HG03565 (cell line): ENCODE results near the gene STAP1.
"Not testable (repeated sequence)": the region's sequence is repeated elsewhere in the genome, so short reads cannot be mapped to it uniquely, and the experiment has no call there.

Experiments
- ATAC-seq: cut with Tn5 transposase; IDR thresholded peaks from one replicate; pipeline ENCODE4 v1.9.1; 2021; ENCODE audit warnings: mild to moderate bottlenecking, moderate library complexity; ENCODE audit not compliant: unreplicated experiment

Gene STAP1, protein sequence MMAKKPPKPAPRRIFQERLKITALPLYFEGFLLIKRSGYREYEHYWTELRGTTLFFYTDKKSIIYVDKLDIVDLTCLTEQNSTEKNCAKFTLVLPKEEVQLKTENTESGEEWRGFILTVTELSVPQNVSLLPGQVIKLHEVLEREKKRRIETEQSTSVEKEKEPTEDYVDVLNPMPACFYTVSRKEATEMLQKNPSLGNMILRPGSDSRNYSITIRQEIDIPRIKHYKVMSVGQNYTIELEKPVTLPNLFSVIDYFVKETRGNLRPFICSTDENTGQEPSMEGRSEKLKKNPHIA

DNA sequence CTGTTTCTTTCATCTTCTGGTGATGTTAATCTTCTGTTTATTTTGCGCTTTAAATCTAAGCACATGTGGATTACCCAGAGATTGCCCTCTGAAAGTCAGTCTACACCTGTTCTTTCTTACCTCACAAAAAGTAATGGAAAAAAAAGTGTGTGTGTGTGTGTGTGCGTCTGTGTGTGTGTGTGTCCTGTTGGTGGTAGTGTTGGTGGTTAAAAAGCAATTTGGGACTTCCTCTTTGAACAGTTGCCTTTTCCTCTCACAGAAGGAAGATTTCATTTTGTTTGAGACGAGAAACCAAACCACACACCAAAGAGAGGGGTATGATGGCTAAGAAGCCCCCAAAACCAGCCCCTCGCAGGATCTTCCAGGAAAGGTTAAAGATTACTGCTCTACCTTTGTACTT is at the start of gene STAP1:
TSS of gene STAP1 (plus strand) at position 235 of the 400 bp plus-strand sequence. CDS start at position 318, 83 bp downstream.
- ATAC-seq, result peak; percentile 59

DNA sequence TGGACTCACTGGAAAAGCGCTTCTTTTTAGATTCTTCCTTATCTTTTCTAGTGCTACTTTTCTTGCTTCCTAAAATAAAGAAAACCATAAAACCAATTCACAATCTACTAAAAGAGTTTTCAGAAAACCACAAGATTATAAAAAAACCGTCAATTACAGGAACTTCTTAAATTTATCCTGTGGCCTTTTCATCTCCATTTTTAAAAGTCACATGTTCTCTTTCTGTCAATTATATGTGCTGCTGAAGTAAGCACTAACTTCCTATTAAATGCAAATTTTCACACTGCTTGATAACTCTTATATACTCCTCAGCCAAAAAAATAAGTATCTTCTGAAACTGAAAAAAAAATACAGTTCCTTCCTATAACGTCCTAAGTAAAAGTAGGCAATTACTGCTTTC is 46.0 kb upstream of the STAP1 start:
- ATAC-seq, result no peak

DNA sequence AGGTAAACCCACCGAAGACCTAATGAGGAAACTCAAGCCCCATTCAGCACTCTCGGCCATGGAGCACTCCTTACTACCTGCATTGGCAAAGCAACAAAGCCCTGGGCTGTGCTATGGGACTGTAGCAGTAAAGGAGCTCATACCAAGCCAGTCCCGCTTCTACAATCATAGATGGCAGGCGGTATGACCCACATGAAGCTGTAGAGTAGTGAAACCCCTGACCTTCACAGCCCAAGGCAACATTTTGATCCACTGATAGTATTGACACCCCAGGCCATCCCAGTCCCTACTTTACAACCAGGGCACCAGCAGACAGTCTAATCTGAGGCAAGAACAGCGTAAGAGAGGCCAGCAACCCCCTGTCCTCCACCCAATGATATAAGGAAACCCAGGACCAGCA is 38.4 kb upstream of the STAP1 start:
- ATAC-seq, result no peak

DNA sequence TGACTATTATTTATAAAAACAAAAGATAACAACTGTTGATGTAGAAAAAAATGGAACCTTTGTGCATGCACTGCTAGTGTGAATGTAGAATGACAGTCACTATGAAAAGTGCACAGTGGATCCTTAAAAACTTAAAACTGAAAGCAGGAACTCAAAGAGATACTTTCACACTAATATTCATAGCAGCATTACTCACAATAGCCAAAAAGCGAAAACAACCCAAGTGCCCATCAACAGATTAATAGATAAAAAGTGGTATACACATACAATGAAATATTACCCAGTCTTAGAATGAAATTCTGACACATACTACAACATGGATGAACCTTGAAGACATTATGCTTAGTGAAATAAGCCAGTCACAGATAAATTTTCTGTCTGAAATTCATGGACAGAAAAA is 37.0 kb upstream of the STAP1 start:
- peak; percentile 50 for ATAC-seq

DNA sequence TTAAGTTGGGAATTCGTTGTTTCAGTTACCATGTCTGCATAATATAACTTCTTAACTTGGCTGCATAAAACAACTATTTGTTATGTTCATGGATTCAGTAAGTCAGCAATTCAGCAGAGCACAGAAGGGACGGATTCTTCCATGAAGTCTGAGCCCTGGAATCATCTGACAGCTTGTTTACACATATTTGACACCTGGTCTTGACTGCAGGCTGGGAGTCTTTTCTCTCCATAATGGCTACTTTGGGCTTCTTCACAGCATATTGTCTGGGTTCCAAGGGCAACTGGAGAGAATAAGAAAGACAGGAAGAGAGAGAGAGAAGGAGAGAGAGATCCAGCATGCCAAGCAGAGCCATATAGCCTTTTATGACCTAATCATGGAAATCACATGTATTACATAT is 36.3 kb upstream of the STAP1 start:
- no peak for ATAC-seq

DNA sequence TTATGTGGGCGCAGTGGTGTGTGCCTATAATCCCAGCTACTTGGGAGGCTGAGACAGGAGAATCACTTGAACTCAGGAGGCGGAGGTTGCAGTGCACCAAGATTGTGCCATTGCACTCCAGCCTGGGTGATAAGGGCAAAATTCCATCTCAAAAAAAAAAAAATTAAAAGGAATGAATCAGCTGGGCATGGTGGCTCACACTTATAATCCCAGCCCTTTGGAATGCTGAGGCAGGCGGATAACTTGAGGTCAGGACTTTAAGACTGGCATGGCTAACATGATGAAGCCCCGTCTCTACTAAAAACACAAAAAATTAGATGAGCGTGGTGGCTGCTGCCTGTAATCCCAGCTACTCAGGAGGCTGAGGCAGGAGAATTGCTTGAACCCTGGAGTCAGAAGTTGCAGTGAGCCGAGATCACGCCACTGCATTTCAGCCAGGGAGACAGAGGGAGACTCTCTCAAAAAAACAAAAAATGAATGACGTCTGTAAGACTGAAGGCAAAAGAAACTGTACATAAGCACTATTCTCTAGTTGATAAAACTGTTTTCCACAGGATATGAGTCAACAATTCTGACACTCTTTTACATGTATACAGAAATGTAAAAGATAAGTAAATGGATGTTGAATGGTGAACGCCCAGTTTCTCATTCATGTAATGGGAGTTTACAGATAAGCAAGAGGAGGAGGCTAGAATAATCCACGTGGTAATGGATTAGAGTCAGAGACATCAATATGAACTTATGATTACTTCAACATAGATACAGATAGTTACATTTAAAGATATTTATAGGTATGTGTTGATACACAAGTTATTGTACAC is 35.5 kb upstream of the STAP1 start:
- ATAC-seq, result no peak

DNA sequence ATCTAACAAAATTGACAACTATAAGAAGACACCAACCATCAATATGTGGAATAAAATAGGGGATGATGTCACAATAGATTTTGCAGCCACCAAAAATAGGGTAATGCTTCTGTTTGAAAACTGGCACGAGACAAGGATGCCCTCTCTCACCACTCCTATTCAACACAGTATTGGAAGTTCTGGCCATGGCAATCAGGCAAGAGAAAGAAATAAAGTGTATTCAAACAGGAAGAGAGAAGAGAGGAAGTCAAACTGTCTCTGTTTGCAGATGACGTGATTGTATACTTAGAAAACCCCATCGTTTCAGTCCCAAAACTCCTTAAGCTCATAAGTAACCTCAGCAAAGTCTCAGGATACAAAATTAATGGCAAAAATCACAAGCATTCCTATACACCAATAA is 34.4 kb upstream of the STAP1 start:
- ATAC-seq, result not testable (repeated sequence)

DNA sequence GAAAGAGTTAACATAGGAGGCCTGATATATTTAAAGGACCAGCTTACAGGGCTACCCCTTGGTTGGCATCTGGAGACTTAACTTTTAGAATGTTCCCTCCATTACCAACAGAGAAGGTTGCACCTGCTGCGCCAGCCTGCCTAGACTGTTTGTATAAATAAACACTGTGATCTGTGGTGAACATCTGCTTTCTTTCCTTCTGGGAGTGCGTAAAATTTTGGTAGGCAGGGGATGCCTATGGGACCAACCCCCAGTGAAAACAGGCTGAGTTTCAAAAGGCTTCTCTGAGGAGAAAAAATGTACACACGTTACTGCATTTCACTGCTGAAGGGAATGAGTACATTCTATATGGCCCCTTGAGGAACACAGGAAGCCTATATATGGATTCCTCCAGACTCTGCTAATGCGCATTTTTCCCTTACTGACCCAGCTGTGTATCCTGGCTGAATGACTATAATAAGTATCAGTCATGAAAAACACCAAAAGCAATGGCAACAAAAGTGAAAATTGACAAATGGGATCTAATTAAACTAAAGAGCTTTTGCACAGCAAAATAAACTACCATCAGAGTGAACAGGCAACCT is 27.1 kb upstream of the STAP1 start:
- ATAC-seq, result no peak

DNA sequence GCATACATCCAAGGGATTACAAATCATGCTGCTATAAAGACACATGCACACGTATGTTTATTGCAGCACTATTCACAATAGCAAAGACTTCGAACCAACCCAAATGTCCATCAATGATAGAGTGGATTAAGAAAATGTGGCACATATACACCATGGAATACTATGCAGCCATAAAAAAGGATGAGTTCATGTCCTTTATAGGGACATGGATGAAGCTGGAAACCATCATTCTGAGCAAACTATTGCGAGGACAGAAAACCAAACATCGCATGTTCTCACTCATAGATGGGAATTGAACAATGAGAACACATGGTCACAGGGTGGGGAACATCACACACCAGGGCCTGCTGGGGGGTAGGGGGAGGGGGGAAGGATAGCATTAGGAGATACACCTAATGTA is 26.1 kb upstream of the STAP1 start:
- ATAC-seq, result not testable (repeated sequence)

DNA sequence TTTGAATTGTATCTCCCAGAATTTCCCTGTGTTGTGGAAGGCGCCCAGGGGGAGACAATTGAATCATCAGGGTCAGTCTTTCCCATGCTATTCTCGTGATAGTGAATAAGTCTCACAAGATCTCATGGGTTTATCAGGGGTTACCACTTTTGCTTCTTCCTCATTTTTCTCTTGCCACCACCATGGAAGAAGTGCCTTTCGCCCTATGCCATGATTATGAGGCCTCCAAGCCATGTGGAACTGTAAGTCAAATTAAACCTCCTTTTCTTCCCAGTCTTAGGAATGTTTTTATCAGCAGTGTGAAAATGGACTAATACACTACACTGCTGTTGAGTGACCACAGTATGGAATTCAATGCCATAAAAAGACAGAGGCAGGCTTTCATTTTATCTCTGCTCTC is 25.4 kb upstream of the STAP1 start:
- no peak for ATAC-seq

DNA sequence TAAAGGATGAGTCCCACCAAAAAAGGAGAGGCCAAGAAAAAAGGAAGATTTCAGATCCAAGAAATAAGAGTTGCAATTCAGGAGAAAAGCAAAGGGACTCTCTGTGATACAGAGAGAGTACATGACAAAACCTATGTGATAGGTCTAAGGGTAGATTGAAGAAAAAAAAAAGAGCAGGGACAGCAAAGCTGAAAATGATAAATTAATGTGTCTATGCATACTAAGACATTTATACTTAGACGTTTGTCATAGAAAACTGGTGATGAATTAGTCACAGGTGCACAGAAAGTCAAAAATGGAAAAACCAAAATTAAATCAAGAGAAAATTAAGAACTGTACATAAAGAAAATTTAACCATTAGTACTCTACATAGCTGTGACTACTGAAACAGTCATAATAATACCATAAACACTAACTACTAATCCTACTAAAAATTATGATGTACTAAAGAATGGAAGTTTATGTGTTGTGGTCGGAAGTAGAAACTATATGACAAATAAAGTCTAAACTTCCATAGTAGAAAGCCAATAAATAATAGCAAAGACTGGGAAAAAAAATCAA is 23.2 kb upstream of the STAP1 start:
- no peak for ATAC-seq

DNA sequence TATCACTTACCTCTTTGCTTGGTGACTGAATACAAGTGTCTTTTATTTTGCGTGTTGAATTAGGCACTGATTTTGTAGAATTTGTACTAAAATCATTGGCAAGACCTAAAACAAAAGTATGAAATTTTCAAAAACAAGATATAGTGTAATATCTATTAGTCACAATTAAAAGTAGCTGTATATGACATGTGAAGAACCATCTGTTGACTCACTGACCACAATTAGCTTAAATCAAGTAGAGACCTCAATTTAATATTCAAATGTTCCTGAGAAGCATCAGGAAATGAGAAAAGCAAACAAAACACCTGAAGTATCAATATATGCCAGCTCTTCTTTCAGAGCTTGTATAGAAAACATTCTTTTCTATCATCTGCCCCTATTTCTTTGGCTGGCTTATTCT is 18.7 kb upstream of the STAP1 start:
- ATAC-seq, result no peak

DNA sequence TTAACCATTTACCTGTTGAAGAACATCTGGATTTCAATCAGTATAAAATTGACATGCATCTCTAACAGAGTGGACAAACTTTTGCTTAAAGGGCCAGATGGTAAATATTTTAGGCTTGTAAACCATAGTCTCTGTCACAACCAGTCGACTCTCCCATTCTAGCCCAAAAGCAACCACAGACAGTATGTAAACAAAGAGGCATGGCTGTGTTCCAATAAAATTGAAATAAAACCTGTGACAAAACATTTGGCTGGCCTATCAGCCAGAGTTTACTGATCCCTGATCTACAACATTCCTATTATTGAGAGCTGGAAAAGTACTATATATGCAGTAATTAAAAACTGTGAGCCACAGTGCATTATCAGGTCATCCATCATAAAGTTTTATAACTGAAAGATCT is 16.5 kb upstream of the STAP1 start:
- no peak for ATAC-seq

DNA sequence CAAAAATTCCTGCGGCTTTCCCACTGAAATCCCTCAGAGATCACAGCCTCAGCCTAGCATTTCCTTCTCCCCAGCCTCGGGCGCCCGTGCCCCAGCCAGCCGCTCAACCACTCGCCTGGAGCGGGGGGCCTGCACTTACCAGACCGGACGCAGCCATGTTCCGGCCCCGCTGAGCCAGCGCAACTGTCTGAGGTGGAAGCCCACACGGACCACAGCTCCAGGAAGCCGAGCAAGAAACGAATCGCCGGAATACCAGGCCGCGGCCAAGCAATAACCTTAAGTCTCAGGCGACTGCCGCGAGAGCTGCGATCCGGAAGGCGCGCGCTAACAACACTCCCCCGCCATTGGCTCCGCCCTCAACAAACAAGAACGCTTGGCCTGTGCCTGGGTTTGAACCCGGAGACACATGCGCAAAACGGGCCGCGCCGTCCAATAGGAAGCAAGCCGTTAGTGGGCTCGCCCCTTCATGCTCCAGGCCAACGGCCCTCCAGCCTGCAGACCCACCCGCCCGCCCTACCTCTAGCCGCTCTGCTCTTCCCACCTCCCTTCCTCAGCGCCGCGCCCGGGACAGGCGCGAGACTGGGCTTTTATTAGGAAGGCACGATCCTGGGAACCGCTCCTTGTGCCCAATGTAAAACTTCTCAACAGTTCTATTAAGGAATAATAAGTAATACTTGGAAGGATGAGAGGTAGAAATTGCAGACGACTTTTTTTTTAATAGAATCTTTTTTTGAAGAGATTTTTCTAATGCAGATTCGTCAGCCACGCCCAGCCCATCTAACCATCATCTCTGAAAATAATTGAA is 13.1 kb upstream of the STAP1 start, which contains the start of gene CENPC:
TSS of gene CENPC (minus strand) at position 305 of the 805 bp plus-strand sequence. CDS start at position 157, 148 bp downstream.
- peak; percentile 93 for ATAC-seq

DNA sequence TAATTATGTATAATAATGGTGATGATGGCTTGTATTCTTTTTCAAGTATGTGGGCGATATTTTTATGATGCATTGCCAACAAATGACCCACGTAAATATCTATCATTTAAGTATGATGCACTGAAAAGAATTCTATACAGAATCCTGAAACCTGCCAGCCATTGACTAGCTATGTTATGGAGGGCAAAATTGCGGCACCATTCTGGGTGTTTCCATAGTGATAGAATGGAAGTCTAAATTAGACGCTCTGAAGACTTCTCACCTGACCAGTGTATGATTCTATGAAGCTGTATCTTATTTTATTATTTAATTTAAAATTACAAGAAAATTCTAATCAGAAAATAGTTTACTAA is 12.5 kb upstream of the STAP1 start:
- no peak for ATAC-seq

DNA sequence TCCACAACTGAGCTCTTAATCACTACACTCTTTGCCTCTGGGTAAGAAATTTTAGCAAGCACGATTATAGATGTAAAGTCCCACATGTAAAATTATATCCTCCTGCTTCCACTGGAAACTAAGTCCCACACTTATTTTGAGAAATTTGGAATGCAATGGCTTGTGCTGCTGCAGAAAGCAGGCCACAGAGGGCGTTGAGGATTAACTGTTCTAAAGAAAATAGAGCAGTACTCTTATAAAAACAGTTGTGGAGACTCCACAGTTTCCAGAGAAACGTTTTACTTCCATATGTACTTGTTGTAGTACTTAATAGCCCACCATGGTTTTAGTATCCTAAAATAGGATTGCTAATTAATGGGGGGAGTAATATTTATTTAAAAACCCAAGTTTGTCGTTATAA is 11.6 kb upstream of the STAP1 start:
- ATAC-seq, result no peak

DNA sequence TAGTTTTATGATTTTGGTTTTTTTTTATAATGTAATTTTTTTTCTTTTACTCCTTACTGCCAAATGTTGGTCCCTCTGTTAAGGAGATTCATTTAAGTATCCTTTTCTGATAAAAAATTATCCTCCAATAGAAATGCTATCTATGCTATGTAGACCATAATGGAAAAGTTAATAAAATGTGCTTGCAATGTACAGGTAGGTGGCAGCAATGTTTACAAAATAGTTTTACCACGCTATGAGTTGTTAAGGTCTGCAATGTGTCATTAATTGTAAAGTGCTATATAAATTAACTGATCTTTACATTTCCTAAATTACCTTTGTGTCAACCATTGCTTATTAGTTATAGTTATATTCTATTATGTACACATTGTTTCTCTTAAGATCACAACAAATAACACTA is 9.4 kb upstream of the STAP1 start:
- peak; percentile 34 for ATAC-seq

DNA sequence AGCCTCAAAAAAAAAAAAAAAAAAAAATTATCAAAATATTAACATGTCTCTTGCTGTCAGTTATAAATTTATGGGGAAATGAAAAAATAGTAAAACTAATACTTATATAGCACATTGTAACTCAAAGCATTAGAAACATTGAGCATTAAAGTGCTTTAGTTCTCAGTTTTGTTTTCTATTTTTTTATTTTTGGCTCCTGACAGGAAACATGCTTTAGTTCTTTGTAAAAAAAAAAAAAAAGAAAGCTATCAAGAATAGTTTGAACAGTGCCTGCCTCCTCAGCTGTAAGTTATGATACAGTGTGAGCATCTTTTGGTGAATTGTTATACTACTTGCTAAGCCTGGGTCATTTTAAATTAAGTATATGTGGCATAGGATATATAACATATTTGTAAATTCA is 8.1 kb upstream of the STAP1 start:
- no peak for ATAC-seq

DNA sequence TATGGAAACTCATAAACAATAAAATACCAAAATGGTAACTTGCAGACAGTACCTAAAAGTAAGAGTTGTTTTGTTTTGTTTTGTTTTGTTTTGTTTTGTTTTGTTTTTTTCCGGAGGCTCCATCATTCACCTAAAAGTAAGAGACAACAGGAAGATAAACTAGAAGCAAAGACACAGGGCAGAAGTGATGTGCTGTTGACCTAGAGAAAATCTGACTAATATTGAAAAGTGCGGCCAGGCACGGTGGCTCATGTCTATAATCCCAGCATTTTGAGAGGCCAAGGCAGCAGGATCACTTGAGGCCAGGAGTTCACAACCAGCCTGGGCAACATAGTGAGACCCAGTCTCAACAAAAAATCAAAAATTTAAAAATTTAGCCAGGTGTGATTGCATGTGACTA is 7.7 kb upstream of the STAP1 start:
- ATAC-seq, result no peak

DNA sequence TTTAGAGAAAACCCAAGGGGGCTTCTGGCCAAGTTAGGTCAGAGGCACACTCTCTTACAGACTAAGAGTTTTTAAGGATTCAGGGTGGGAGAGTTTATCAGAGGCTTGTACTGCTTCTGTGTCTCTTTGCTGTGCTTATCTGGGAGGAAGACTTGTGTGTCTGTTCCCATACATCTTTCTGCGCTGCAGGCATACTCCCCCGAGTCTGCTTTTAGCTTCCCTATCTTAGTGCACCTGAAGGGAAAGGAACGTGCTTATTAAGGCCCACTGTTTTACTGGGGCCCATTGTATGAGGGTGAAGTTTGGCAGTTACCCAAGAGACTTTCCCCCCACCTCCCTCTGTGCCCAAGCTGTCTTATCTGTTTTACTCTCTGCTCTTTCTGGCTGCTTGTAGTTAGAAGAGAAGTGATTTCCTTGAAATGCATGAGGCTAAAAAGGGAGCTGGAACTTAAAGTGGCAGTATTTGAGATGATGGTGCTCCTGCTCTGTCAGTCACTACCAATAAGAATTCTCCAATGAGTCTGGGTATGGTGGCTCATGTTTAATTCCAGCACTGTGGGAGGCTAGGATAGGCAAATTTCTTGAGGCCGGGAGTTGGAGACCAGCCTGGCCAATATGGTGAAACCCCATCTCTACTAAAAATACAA is 6.3 kb upstream of the STAP1 start:
- ATAC-seq, result not testable (repeated sequence)
